K562 (cell line): ENCODE results near the gene ATF3. TPM values are rescaled to one million over a fixed set of nuclear protein-coding genes. Genes with fewer than 3 reads are reported as not detected.

ENCODE experiments used
- ATF3 ChIP-seq, 2 experiments: fragments of 450-650 bp in 1 of 2; sonication (generic) in 1 of 2; formaldehyde crosslinking in 1 of 2; IDR thresholded peaks in 1 of 2; conservative IDR thresholded peaks in 1 of 2; 2 replicates each; pipeline versions ENCODE4 v1.6.1 to v1.8.1; 2016 to 2023; ENCODE audit warnings: mild to moderate bottlenecking in 2 of 2, moderate library complexity in 2 of 2, inconsistent platforms in 1 of 2, missing genetic modification reagents in 1 of 2
- CBFA2T2 ChIP-seq: fragments of 450-650 bp; conservative IDR thresholded peaks from 2 replicates; pipeline ENCODE4 v1.6.1; 2017; ENCODE audit warnings: mild to moderate bottlenecking
- CCNT2 ChIP-seq: IDR thresholded peaks from 2 replicates; pipeline ENCODE4 v1.6.1; 2011; ENCODE audit warnings: borderline replicate concordance, low read depth, mild to moderate bottlenecking, moderate library complexity, mixed read lengths, low read length; ENCODE audit not compliant: insufficient read length; ENCODE audit errors: extremely low read depth
- CXXC5 ChIP-seq: fragments of 250-450 bp; sonication (Bioruptor Pico); IDR thresholded peaks from 2 replicates; pipeline ENCODE4 v1.8.0; 2022; ENCODE audit warnings: inconsistent platforms, mild to moderate bottlenecking, moderate library complexity
- E2F3 ChIP-seq: fragments of 250-450 bp; sonication (Bioruptor Pico); IDR thresholded peaks from 2 replicates; pipeline ENCODE4 v1.4.0; 2020; ENCODE audit warnings: mild to moderate bottlenecking
- FOXK2 ChIP-seq, 2 experiments: fragments of 450-650 bp; IDR thresholded peaks in 1 of 2; conservative IDR thresholded peaks in 1 of 2; 2 replicates each; pipeline ENCODE4 v1.6.1; 2016; ENCODE audit warnings: low read depth in 2 of 2, mild to moderate bottlenecking in 1 of 2
- GATA2 ChIP-seq: sonication (generic); formaldehyde crosslinking; IDR thresholded peaks from 2 replicates; pipeline ENCODE4 v1.4.0; 2020; ENCODE audit warnings: mild to moderate bottlenecking, missing genetic modification reagents
- HIVEP1 ChIP-seq: fragments of 250-450 bp; sonication (Bioruptor Pico); IDR thresholded peaks from 2 replicates; pipeline ENCODE4 v1.4.0; 2020; ENCODE audit warnings: mild to moderate bottlenecking
- MLX ChIP-seq, 2 experiments: fragments of 450-650 bp in 1 of 2; sonication (generic) in 1 of 2; formaldehyde crosslinking; conservative IDR thresholded peaks; 2 replicates each; pipeline versions ENCODE4 v1.4.0 to v1.8.1; 2020 to 2022; ENCODE audit warnings: mild to moderate bottlenecking in 1 of 2, missing genetic modification reagents in 1 of 2
- PHB ChIP-seq: fragments of 250-450 bp; sonication (Bioruptor Pico); IDR thresholded peaks from 2 replicates; pipeline ENCODE4 v1.5.0; 2021
- SETDB1 ChIP-seq: IDR thresholded peaks from one replicate; pipeline ENCODE4 v1.6.1; 2012; ENCODE audit warnings: low read length, control low read depth, inconsistent platforms
- TAF7 ChIP-seq: fragments of 450-650 bp; IDR thresholded peaks from 2 replicates; pipeline ENCODE4 v1.6.1; 2016; ENCODE audit warnings: missing genetic modification characterization, missing compliant biosample characterization
- YBX1 ChIP-seq: fragments of 450-650 bp; IDR thresholded peaks from 2 replicates; pipeline ENCODE4 v1.7.1; 2016; ENCODE audit warnings: mild to moderate bottlenecking
- ZBTB40 ChIP-seq, 2 experiments: fragments of 450-650 bp in 1 of 2; sonication (generic) in 1 of 2; formaldehyde crosslinking in 1 of 2; IDR thresholded peaks; 2 replicates each; pipeline versions ENCODE4 v1.7.1 to v1.9.0; 2016 to 2022; ENCODE audit warnings: inconsistent platforms in 1 of 2, mild to moderate bottlenecking in 1 of 2, missing genetic modification reagents in 1 of 2
- ZNF134 ChIP-seq: fragments of 250-450 bp; sonication (Bioruptor Pico); conservative IDR thresholded peaks from 2 replicates; pipeline ENCODE4 v1.4.0; 2020
- ZNF57 ChIP-seq: fragments of 450-650 bp; formaldehyde crosslinking; IDR thresholded peaks from 2 replicates; pipeline ENCODE4 v1.4.0; 2020; ENCODE audit warnings: mild to moderate bottlenecking, moderate library complexity
- ZNF764 ChIP-seq: fragments of 250-450 bp; sonication (Bioruptor Pico); IDR thresholded peaks from 2 replicates; pipeline ENCODE4 v1.4.0; 2020; ENCODE audit warnings: low read depth, mild to moderate bottlenecking, moderate library complexity
- polyA plus RNA-seq, 8 experiments: library from polyadenylated mRNA; depleted of rRNA in 4 of 8; stranded (reverse) in 5 of 8; unstranded in 3 of 8; fragments of >200 nt; fragmentation: Nextera tagmentation in 2 of 8; fragmentation: Illumina TruSeq in 1 of 8; extraction: Ambion mirVana in 2 of 8; extraction: Trizol in 1 of 8; gene quantifications; 2 replicates each; pipeline versions ENCODE4 v1.2.1 to v1.2.3, GENCODE V29; 2011 to 2014; ENCODE audit warnings: inconsistent platforms in 1 of 8, missing spikeins in 1 of 8
- total RNA-seq, 7 experiments: library from RNA; depleted of rRNA in 6 of 7; stranded (reverse); fragments of >200 nt in 6 of 7; fragmentation: Illumina TruSeq in 2 of 7; extraction: Trizol in 2 of 7; gene quantifications; 2 replicates each; pipeline versions ENCODE4 v1.2.1 to v1.2.3, GENCODE V29; 2011 to 2021; ENCODE audit warnings: low replicate concordance in 1 of 7

The ATF3 gene
- total and polyA plus RNA-seq, 9 of the 15 experiments (the other 6 are each of a cell fraction or from before 2014, with no cell fraction given) = 3.5 to 28.2 (median 19.8) TPM

- TF ChIP-seq ZBTB40 (IDR thresholded peaks at IDR 0.05) = no peak
- no peak for TF ChIP-seq ZBTB40 (CRISPR knock-in tag; IDR thresholded peaks at IDR 0.05)
- TF ChIP-seq CCNT2 = no peak
- no peak for TF ChIP-seq FOXK2 (conservative IDR thresholded peaks at IDR 0.05 in 1 of 2, IDR thresholded peaks at IDR 0.05 in 1 of 2; ENCODE audit: low read depth in 2 of 2)
- TF ChIP-seq YBX1 = no peak
- TF ChIP-seq CBFA2T2 = no peak
- TF ChIP-seq MLX (CRISPR knock-in tag; conservative IDR thresholded peaks at IDR 0.05) = no peak
- no peak for TF ChIP-seq GATA2 (CRISPR knock-in tag)
- no peak for TF ChIP-seq E2F3 (CRISPR knock-in tag)
- no peak for TF ChIP-seq PHB (CRISPR knock-in tag)
- no peak for TF ChIP-seq ZNF57 (CRISPR knock-in tag)
- no peak for TF ChIP-seq SETDB1
- TF ChIP-seq ZNF134 (CRISPR knock-in tag) = no peak
- no peak for TF ChIP-seq TAF7 (tag)
- peak; percentile 54; the same call in 1 of the 2 replicates for TF ChIP-seq CXXC5 (CRISPR knock-in tag)
- no peak for TF ChIP-seq HIVEP1 (CRISPR knock-in tag)
- no peak for TF ChIP-seq ZNF764 (CRISPR knock-in tag)
- TF ChIP-seq ATF3 (IDR thresholded peaks at IDR 0.05) = no peak
- no peak for TF ChIP-seq ATF3 (CRISPR knock-in tag; conservative IDR thresholded peaks at IDR 0.05)
Measured at GRCh38 chr1:212665241-212666115, 56.9 kb downstream of the ATF3 start (continued).
